ENCODE measurements around the gene MPRIP. TPM values are rescaled to one million over a fixed set of nuclear protein-coding genes. Genes with fewer than 3 reads are reported as not detected.

MPRIP gene
- total and polyA plus RNA-seq, 2 donors (not counting 3 experiments of a cell fraction or from before 2014, with no cell fraction given) = 94.6 to 246 TPM

- FAIRE-seq = no peak
- dilution Hi-C loops (cut with MboI; ENCODE audit: extremely low pct_ligation_motif_present, low sequenced_read_pairs) = no loop called here
These were observed 87.2 kb downstream of the MPRIP start for GRCh38 chr17:17129466-17129865.

More at GRCh38 chr17:17129466-17129865, 87.2 kb downstream of the MPRIP start:
- Histone ChIP-seq H3K4me1 (ENCODE audit: control insufficient read depth, extremely low read depth, insufficient read depth, low read length) (no peaks in the 10 kb centered on the region), H3K9ac (replicated peaks; ENCODE audit: extremely low read depth, insufficient read depth, low read length) (no peak overlapping the region), H3K9me1 (replicated peaks; ENCODE audit: control insufficient read depth, extremely low read depth, insufficient read depth, low read length) (no peaks in the 10 kb centered on the region), H2AFZ (ENCODE audit: low read depth, low read length) (no peak overlapping the region), H3K4me3 (replicated peaks in 1 of 3; ENCODE audit: insufficient read depth in 1 of 3, low read depth in 1 of 3, low read length in 3 of 3) (no peak overlapping the region), H3K4me2 (ENCODE audit: insufficient read depth, low read length) (no peak overlapping the region), H3K27me3 (ENCODE audit: control insufficient read depth in 2 of 2, insufficient read depth in 2 of 2, low read length in 2 of 2) (no peaks in the 10 kb centered on the region), H3K27ac (ENCODE audit: insufficient read depth, low read depth, low read length) (no peak overlapping the region), H3K9me3 (replicated peaks; ENCODE audit: control insufficient read depth, insufficient read depth, low read length) (no peaks in the 10 kb centered on the region), H4K20me1 (replicated peaks; ENCODE audit: control insufficient read depth, extremely low read depth, insufficient read depth, low read length) (no peaks in the 10 kb centered on the region), H3K36me3 (ENCODE audit: control insufficient read depth in 2 of 2, extremely low read depth in 1 of 2, insufficient read depth in 2 of 2, low read length in 2 of 2) (peaks cover 11 to 42% of the 10 kb centered on the region in 2 experiments), H3K79me2 (ENCODE audit: control insufficient read depth, insufficient read depth, low read length) (peaks cover 13% of the 10 kb centered on the region)
- DNase-seq (ENCODE audit: low read depth, low spot score) = no peak
- POLR2A ChIA-PET = no interaction called here
- CTCF ChIA-PET = interaction anchor here (1.2 to 3.1 kb wide), 2 partner anchors 9 to 12 kb away, joined by 3 to 15 read pairs; no protein-coding TSS in a partner anchor
- TF ChIP-seq MYC (IDR thresholded peaks at IDR 0.05; ENCODE audit: low read depth, low read length) = no peak
- no peak for TF ChIP-seq JUN (IDR thresholded peaks at IDR 0.05; ENCODE audit: borderline replicate concordance, insufficient read depth, insufficient read length, low read depth)
- no peak for TF ChIP-seq FOS (IDR thresholded peaks at IDR 0.05; ENCODE audit: borderline replicate concordance, insufficient read depth, low read length)
- TF ChIP-seq POLR2A (IDR thresholded peaks at IDR 0.05; ENCODE audit: low read depth, low read length) = no peak
- no peak for TF ChIP-seq POLR2AphosphoS5 (IDR thresholded peaks at IDR 0.05; ENCODE audit: insufficient read depth, low read depth, low read length)
- no peak for TF ChIP-seq EZH2 (IDR thresholded peaks at IDR 0.05; ENCODE audit: borderline replicate concordance, low read depth, low read length, severe bottlenecking)
- no peak for TF ChIP-seq MAX (IDR thresholded peaks at IDR 0.05; ENCODE audit: insufficient read depth, insufficient read length)
- no peak for TF ChIP-seq GATA2 (IDR thresholded peaks at IDR 0.05; ENCODE audit: insufficient read depth, insufficient read length, low read depth, low read length)
- no peak for TF ChIP-seq CTCF (IDR thresholded peaks at IDR 0.05; ENCODE audit: extremely low read depth in 1 of 2, insufficient read depth in 1 of 2, low read depth in 1 of 2, low read length in 2 of 2)
- BruUV-seq (replicated peaks) = no TSS peak
- intact Hi-C loops (cut with micrococcal nuclease) = no loop called here

All from endothelial cell of umbilical vein (primary cell).